ENCODE measurements around the gene C1orf21. TPM values are rescaled to one million over a fixed set of nuclear protein-coding genes. Genes with fewer than 3 reads are reported as not detected.

The C1orf21 gene
- total RNA-seq, 2 donors from 2014 or later = 10.4 to 15.2 TPM

DNA sequence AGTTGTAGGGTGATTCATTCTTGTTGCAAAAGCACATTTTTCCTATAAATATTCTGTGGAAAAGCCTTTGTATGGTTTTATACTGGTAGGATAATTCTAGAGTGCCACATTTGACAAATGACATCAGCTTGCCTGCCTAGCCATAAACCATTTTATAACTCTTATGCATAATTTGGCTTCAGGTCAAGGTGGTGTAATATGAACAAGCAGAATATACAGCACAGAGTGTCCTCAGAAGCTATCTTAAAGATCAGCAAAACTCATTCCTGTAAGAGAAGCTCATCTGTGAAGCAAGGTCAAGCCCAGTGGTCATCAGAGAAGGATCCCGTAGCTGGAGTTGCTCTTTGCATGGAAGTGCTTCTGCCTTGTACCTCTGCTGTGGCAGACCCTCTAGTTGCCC lies 24.0 kb upstream of the C1orf21 start:
- no peak overlapping the region for H3K4me3 ChIP-seq
- no peaks in the 10 kb centered on the region for H3K4me1 ChIP-seq (ENCODE audit: control insufficient read depth in 1 of 2, low read depth in 2 of 2)
- no peaks in the 10 kb centered on the region for H3K36me3 ChIP-seq
- no peak overlapping the region for H3K27ac ChIP-seq
- no peaks in the 10 kb centered on the region for H3K27me3 ChIP-seq (replicated peaks; ENCODE audit: insufficient read depth)
- no peaks in the 10 kb centered on the region for H3K9me3 ChIP-seq
- DNase-seq (ENCODE audit: low spot score) = no peak
- TF ChIP-seq, protein P1, sequence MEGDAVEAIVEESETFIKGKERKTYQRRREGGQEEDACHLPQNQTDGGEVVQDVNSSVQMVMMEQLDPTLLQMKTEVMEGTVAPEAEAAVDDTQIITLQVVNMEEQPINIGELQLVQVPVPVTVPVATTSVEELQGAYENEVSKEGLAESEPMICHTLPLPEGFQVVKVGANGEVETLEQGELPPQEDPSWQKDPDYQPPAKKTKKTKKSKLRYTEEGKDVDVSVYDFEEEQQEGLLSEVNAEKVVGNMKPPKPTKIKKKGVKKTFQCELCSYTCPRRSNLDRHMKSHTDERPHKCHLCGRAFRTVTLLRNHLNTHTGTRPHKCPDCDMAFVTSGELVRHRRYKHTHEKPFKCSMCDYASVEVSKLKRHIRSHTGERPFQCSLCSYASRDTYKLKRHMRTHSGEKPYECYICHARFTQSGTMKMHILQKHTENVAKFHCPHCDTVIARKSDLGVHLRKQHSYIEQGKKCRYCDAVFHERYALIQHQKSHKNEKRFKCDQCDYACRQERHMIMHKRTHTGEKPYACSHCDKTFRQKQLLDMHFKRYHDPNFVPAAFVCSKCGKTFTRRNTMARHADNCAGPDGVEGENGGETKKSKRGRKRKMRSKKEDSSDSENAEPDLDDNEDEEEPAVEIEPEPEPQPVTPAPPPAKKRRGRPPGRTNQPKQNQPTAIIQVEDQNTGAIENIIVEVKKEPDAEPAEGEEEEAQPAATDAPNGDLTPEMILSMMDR (IDR thresholded peaks at IDR 0.05) = no peak
- no peak for ATAC-seq (ENCODE audit: insufficient number of reproducible peaks, low FRiP score, low read depth)

DNA sequence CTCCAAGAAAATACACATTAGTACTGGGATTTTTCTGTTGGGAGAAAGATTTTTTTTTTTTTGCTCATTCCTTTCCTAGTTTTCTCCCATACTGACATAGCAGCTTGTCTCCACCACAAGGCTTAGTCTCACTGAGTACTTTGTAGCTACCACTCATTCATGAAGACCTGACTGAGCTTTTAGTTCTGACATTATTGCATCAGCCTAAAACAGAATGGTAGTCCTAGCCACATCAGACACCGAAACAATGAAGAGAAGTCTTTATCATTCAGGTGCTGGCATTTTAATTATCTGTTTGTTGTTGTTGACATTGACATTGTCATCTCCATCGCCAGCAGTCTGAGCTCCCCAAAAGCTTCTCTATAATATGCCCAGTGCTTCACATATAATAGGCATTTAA lies 21.1 kb upstream of the C1orf21 start:
- H3K27me3 ChIP-seq (replicated peaks; ENCODE audit: insufficient read depth) = no peaks in the 10 kb centered on the region
- H3K9me3 ChIP-seq = no peaks in the 10 kb centered on the region
- no peaks in the 10 kb centered on the region for H3K36me3 ChIP-seq
- ATAC-seq (ENCODE audit: insufficient number of reproducible peaks, low FRiP score, low read depth) (no peak), DNase-seq (ENCODE audit: low spot score) (no peak)
- H3K27ac ChIP-seq = no peak overlapping the region
- no peaks in the 10 kb centered on the region for H3K4me1 ChIP-seq (ENCODE audit: control insufficient read depth in 1 of 2, low read depth in 2 of 2)
- TF ChIP-seq, protein P1 (IDR thresholded peaks at IDR 0.05) = no peak
- no peak overlapping the region for H3K4me3 ChIP-seq

GRCh38 chr1:184366997-184367396 lies 19.8 kb upstream of the C1orf21 start:
- Histone ChIP-seq H3K4me3 (no peak overlapping the region), H3K9me3 (no peaks in the 10 kb centered on the region), H3K27ac (no peak overlapping the region), H3K4me1 (ENCODE audit: control insufficient read depth in 1 of 2, low read depth in 2 of 2) (no peaks in the 10 kb centered on the region), H3K36me3 (no peaks in the 10 kb centered on the region), H3K27me3 (replicated peaks; ENCODE audit: insufficient read depth) (no peaks in the 10 kb centered on the region)
- ATAC-seq (ENCODE audit: insufficient number of reproducible peaks, low FRiP score, low read depth) (no peak), DNase-seq (ENCODE audit: low spot score) (no peak)
- TF ChIP-seq, protein P1 (IDR thresholded peaks at IDR 0.05) = no peak

DNA sequence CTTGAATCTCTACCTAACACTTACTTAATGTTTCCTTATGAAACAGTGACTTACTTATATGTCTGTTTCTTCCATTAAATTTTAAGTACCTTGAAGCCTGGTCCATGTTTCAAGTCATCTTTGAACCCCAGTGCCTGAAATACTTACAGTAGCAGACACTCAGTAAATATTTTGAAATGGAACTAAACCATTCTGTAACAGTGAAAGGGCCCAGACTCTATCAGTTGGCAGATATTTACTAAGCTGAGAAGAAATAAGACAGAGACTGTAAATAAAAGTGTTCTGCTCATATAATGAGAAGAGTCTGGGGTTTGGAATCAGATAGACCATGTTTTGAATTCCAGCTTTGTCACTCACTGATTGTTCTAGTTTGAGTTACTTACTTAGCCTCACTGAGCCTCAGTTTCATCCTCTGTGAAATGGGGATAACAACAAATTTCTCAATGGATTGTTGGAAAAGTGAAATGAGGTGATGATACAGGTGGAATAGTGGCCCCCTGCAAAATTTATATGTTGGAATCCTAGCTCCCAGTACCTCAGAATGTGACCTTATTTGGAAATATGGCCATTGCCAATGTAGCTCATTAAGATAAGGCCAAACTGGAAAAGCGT lies 19.3 kb upstream of the C1orf21 start:
- Histone ChIP-seq H3K36me3 (no peaks in the 10 kb centered on the region), H3K27me3 (replicated peaks; ENCODE audit: insufficient read depth) (no peaks in the 10 kb centered on the region), H3K4me1 (ENCODE audit: control insufficient read depth in 1 of 2, low read depth in 2 of 2) (no peaks in the 10 kb centered on the region), H3K4me3 (no peak overlapping the region), H3K27ac (no peak overlapping the region), H3K9me3 (no peaks in the 10 kb centered on the region)
- DNase-seq (ENCODE audit: low spot score) (no peak), ATAC-seq (ENCODE audit: insufficient number of reproducible peaks, low FRiP score, low read depth) (no peak)
- TF ChIP-seq, protein P1 (IDR thresholded peaks at IDR 0.05) = no peak

DNA sequence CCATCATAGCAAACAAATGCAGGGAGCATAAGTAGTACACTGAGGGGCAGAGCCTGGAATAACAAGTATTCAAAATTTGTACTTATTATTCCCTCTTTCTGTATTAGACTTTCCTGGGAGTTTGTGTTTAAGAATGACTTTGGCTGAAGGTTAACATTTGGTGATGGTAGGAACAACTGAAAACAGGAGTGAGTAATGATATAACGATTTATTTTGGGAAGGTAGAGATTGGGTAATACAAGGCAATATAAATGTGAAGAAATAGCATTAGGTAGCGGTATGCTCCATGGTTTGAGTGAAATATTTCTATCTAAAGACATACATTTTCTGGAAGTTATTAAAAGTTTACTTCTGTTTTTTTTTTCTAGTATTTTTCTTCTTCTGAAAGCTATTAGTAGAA lies 18.5 kb upstream of the C1orf21 start:
- Histone ChIP-seq H3K27ac (no peak overlapping the region), H3K4me3 (no peak overlapping the region), H3K36me3 (no peaks in the 10 kb centered on the region), H3K27me3 (replicated peaks; ENCODE audit: insufficient read depth) (no peaks in the 10 kb centered on the region), H3K4me1 (ENCODE audit: control insufficient read depth in 1 of 2, low read depth in 2 of 2) (no peaks in the 10 kb centered on the region), H3K9me3 (no peaks in the 10 kb centered on the region)
- DNase-seq (ENCODE audit: low spot score) (no peak), ATAC-seq (ENCODE audit: insufficient number of reproducible peaks, low FRiP score, low read depth) (no peak)
- TF ChIP-seq, protein P1 (IDR thresholded peaks at IDR 0.05) = no peak
